Astrocyte (in vitro differentiated cells and primary cell): ENCODE results near the gene IER5. TPM values are rescaled to one million over a fixed set of nuclear protein-coding genes. Genes with fewer than 3 reads are reported as not detected.

Experiments
- DNase-seq: peaks from one replicate; pipeline ENCODE4 v3.0.0-alpha.2; 2010; ENCODE audit warnings: low read depth
- FAIRE-seq: peaks from 2 replicates; lab custom pipeline; 2011; peaks lifted over from hg19 to GRCh38; lab: Jason Lieb, UNC
- H2AFZ ChIP-seq: 2 replicates; pipeline ENCODE4 v1.6.0; 2012; ENCODE audit warnings: low read depth, low read length, inconsistent platforms
- H3K27ac ChIP-seq: 2 replicates; pipeline ENCODE4 v1.5.1; 2011; ENCODE audit warnings: low read depth, low read length, inconsistent platforms
- H3K27me3 ChIP-seq: 2 replicates; pipeline ENCODE4 v1.6.0; 2011; ENCODE audit warnings: low read length, inconsistent platforms; ENCODE audit not compliant: insufficient read depth
- H3K36me3 ChIP-seq: 2 replicates; pipeline ENCODE4 v1.5.1; 2011; ENCODE audit warnings: low read length, inconsistent platforms; ENCODE audit not compliant: insufficient read depth
- H3K4me1 ChIP-seq: 2 replicates; pipeline ENCODE4 v1.5.1; 2011; ENCODE audit warnings: low read length, inconsistent platforms; ENCODE audit not compliant: insufficient read depth
- H3K4me2 ChIP-seq: 2 replicates; pipeline ENCODE4 v1.6.0; 2012; ENCODE audit warnings: low read length, inconsistent platforms
- H3K4me3 ChIP-seq: 2 replicates; pipeline ENCODE4 v1.5.1; 2011; ENCODE audit warnings: low read depth, mild to moderate bottlenecking, low read length, inconsistent platforms; ENCODE audit not compliant: insufficient read depth
- H3K79me2 ChIP-seq: 2 replicates; pipeline ENCODE4 v1.6.0; 2012; ENCODE audit warnings: mild to moderate bottlenecking, low read length, inconsistent platforms; ENCODE audit not compliant: insufficient read depth
- H3K9ac ChIP-seq: 2 replicates; pipeline ENCODE4 v1.6.0; 2012; ENCODE audit warnings: mild to moderate bottlenecking, low read length, inconsistent platforms
- H3K9me3 ChIP-seq: 2 replicates; pipeline ENCODE4 v1.5.1; 2012; ENCODE audit warnings: low read depth, mild to moderate bottlenecking, low read length, inconsistent platforms; ENCODE audit not compliant: insufficient read depth
- H4K20me1 ChIP-seq: 2 replicates; pipeline ENCODE4 v1.6.0; 2012; ENCODE audit warnings: low read length, inconsistent platforms; ENCODE audit not compliant: insufficient read depth
- H3K27ac Mint-ChIP-seq: one replicate; pipeline ENCODE4 v1.8.0; 2021; ENCODE audit warnings: mild to moderate bottlenecking, mixed read lengths; ENCODE audit not compliant: unreplicated experiment
- H3K27me3 Mint-ChIP-seq: one replicate; pipeline ENCODE4 v1.8.0; 2021; ENCODE audit warnings: low read depth, mixed read lengths; ENCODE audit not compliant: unreplicated experiment
- H3K36me3 Mint-ChIP-seq: one replicate; pipeline ENCODE4 v1.8.0; 2021; ENCODE audit warnings: low read depth, mixed read lengths; ENCODE audit not compliant: unreplicated experiment
- H3K4me1 Mint-ChIP-seq: one replicate; pipeline ENCODE4 v1.8.0; 2021; ENCODE audit warnings: low read depth, mixed read lengths; ENCODE audit not compliant: unreplicated experiment
- H3K4me3 Mint-ChIP-seq: one replicate; pipeline ENCODE4 v1.8.0; 2021; ENCODE audit warnings: mild to moderate bottlenecking, moderate library complexity, mixed read lengths; ENCODE audit not compliant: unreplicated experiment
- H3K9me3 Mint-ChIP-seq: one replicate; pipeline ENCODE4 v1.8.0; 2021; ENCODE audit warnings: mild to moderate bottlenecking, mixed read lengths; ENCODE audit not compliant: unreplicated experiment
- EZH2 ChIP-seq: IDR thresholded peaks from 2 replicates; pipeline ENCODE4 v1.6.1; 2012; ENCODE audit warnings: mild to moderate bottlenecking, low read length, inconsistent platforms; ENCODE audit not compliant: insufficient read depth
- total RNA-seq: library from RNA; stranded (reverse); gene quantifications from 2 replicates; pipeline ENCODE4 v1.2.1, GENCODE V29; 2021
- TF ChIP-seq, protein P1 (sequence below): IDR thresholded peaks from 2 replicates; pipeline ENCODE4 v1.5.1; 2011; ENCODE audit warnings: low read depth, mild to moderate bottlenecking, inconsistent platforms, low read length, moderate library complexity; ENCODE audit not compliant: insufficient read depth

The IER5 gene
- total RNA-seq, 1 donor from 2014 or later = 28.3 TPM

- Histone ChIP-seq H3K9me3 (no peaks in the 10 kb centered on the region), H2AFZ (no peak overlapping the region), H3K9ac (no peak overlapping the region), H3K36me3 (no peaks in the 10 kb centered on the region), H3K4me2 (no peak overlapping the region), H3K27me3 (no peaks in the 10 kb centered on the region), H3K4me1 (peaks cover 30% of the 10 kb centered on the region), H3K27ac (no peak overlapping the region), H3K79me2 (no peaks in the 10 kb centered on the region), H4K20me1 (no peaks in the 10 kb centered on the region), H3K4me3 (no peak overlapping the region)
- FAIRE-seq (no peak), DNase-seq (no peak)
- Mint-ChIP-seq H3K27me3 (peaks cover 2% of the 10 kb centered on the region), H3K27ac (no peak overlapping the region), H3K4me1 (peaks cover 33% of the 10 kb centered on the region), H3K9me3 (no peaks in the 10 kb centered on the region), H3K36me3 (no peaks in the 10 kb centered on the region), H3K4me3 (no peak overlapping the region)
- TF ChIP-seq, protein P1, sequence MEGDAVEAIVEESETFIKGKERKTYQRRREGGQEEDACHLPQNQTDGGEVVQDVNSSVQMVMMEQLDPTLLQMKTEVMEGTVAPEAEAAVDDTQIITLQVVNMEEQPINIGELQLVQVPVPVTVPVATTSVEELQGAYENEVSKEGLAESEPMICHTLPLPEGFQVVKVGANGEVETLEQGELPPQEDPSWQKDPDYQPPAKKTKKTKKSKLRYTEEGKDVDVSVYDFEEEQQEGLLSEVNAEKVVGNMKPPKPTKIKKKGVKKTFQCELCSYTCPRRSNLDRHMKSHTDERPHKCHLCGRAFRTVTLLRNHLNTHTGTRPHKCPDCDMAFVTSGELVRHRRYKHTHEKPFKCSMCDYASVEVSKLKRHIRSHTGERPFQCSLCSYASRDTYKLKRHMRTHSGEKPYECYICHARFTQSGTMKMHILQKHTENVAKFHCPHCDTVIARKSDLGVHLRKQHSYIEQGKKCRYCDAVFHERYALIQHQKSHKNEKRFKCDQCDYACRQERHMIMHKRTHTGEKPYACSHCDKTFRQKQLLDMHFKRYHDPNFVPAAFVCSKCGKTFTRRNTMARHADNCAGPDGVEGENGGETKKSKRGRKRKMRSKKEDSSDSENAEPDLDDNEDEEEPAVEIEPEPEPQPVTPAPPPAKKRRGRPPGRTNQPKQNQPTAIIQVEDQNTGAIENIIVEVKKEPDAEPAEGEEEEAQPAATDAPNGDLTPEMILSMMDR = no peak
- no peak for TF ChIP-seq EZH2
These were observed 42.9 kb downstream of the IER5 start for GRCh38 chr1:181131255-181131941.

DNA sequence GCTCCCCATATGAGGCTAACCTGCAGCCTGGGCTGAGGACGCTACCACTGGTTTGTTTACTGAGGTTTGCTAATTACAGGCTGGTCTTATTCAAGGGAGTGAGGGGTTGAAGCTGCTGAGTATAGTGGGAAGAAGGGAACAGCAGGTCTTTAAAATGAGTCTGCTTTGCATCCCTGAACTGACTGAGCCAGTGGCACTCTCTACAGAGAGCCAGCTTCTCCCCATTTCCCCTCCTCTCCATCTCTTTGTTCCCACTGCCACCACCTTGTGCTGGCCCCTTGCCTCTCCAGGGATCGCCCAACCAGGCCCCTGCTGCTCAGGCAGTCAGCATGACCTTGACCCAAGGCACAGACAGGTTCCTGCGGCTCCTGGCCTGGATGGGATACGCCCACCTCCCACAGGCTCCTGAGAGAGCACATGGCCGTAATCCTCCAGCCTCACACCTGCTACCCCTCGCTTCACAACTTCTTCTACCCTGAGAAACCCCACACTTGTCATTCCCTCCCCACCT is 45.0 kb downstream of the IER5 start:
- FAIRE-seq (no peak), DNase-seq (no peak)
- Histone ChIP-seq H3K4me3 (no peak overlapping the region), H3K36me3 (no peaks in the 10 kb centered on the region), H3K9me3 (no peaks in the 10 kb centered on the region), H2AFZ (no peak overlapping the region), H3K27ac (no peak overlapping the region), H3K79me2 (no peaks in the 10 kb centered on the region), H3K27me3 (no peaks in the 10 kb centered on the region), H3K9ac (no peak overlapping the region), H3K4me1 (peaks cover 27% of the 10 kb centered on the region), H3K4me2 (no peak overlapping the region), H4K20me1 (no peaks in the 10 kb centered on the region)
- H3K27ac Mint-ChIP-seq = peak overlapping the region; percentile 87
- peaks cover 2% of the 10 kb centered on the region for H3K27me3 Mint-ChIP-seq
- H3K4me3 Mint-ChIP-seq = no peak overlapping the region
- peaks cover 1% of the 10 kb centered on the region for H3K36me3 Mint-ChIP-seq
- H3K4me1 Mint-ChIP-seq = peaks cover 37% of the 10 kb centered on the region
- TF ChIP-seq, protein P1 = no peak
- TF ChIP-seq EZH2 = no peak
- H3K9me3 Mint-ChIP-seq = peaks cover 2% of the 10 kb centered on the region

DNA sequence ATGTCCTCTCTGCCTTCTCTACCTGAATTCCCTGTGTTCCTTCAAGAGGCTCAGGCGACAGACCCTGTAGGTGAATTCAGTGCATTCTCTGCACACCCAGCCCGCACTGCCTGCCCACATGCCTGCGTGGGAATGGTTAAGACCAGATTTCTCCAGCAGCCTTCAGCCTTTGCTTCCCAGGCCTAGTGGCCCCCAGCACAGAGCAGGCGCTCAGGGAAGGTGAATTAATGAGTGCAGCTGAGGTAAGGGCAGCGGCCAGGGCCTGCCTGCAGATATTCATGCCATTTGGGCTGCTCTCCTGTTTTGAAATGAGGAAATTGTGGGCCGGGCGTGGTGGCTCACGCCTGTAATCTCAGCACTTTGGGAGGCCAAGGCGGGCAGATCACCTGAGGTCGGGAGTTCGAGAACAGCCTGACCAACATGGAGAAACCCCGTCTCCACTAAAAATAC is 45.5 kb downstream of the IER5 start:
- peak overlapping the region; percentile 45 for H3K4me3 Mint-ChIP-seq

More for the DNA sequence above, 45.5 kb downstream of the IER5 start:
- Histone ChIP-seq H3K9me3 (no peaks in the 10 kb centered on the region), H3K79me2 (no peaks in the 10 kb centered on the region), H3K27ac (no peak overlapping the region), H2AFZ (no peak overlapping the region), H3K36me3 (no peaks in the 10 kb centered on the region), H3K4me3 (no peak overlapping the region), H3K4me2 (no peak overlapping the region), H3K9ac (no peak overlapping the region), H3K4me1 (peaks cover 22% of the 10 kb centered on the region), H4K20me1 (no peaks in the 10 kb centered on the region), H3K27me3 (no peaks in the 10 kb centered on the region)
- Mint-ChIP-seq H3K27me3 (peaks cover under 1% of the 10 kb centered on the region), H3K9me3 (peaks cover 2% of the 10 kb centered on the region), H3K4me1 (peaks cover 34% of the 10 kb centered on the region), H3K27ac (peak overlapping the region; percentile 87), H3K36me3 (peaks cover 1% of the 10 kb centered on the region)
- FAIRE-seq (no peak), DNase-seq (no peak)
- TF ChIP-seq, protein P1 = no peak
- no peak for TF ChIP-seq EZH2
